GM12878 (cell line): Measurements from ENCODE around the gene LIN37. TPM values are rescaled to one million over a fixed set of nuclear protein-coding genes. Genes with fewer than 3 reads are reported as not detected.

Source experiments
- ASH2L ChIP-seq: fragments of 300-600, 200-600 bp; sonication (generic); IDR thresholded peaks from 2 replicates; pipeline ENCODE4 v1.6.1; 2017; ENCODE audit warnings: low read depth, mild to moderate bottlenecking, borderline replicate concordance
- BMI1 ChIP-seq: fragments of 450-650 bp; IDR thresholded peaks from 2 replicates; pipeline ENCODE4 v1.6.1; 2016; ENCODE audit warnings: mild to moderate bottlenecking, moderate library complexity, borderline replicate concordance
- CHD1 ChIP-seq: IDR thresholded peaks from 2 replicates; pipeline ENCODE4 v1.6.1; 2012; ENCODE audit warnings: low read depth, low read length, improper control_type of control experiment
- CHD2 ChIP-seq: IDR thresholded peaks from 2 replicates; pipeline ENCODE4 v1.6.1; 2011; ENCODE audit warnings: low read depth, low read length, improper control_type of control experiment, borderline replicate concordance
- CREM ChIP-seq: IDR thresholded peaks from 2 replicates; pipeline ENCODE4 v1.6.1; 2014; ENCODE audit warnings: antibody characterized with exemption, low read depth
- EP300 ChIP-seq, 2 experiments: fragments of 150-350 bp in 1 of 2; IDR thresholded peaks; 2 replicates each; pipeline ENCODE4 v1.6.1; 2011 to 2012; ENCODE audit warnings: low read depth in 2 of 2, low read length in 2 of 2, borderline replicate concordance in 1 of 2, improper control_type of control experiment in 1 of 2, inconsistent platforms in 1 of 2; ENCODE audit not compliant: control insufficient read depth in 1 of 2
- HDAC6 ChIP-seq: fragments of 200-600 bp; sonication (generic); IDR thresholded peaks from one replicate; pipeline ENCODE4 v1.8.0; 2017; ENCODE audit warnings: antibody characterized with exemption; ENCODE audit not compliant: unreplicated experiment
- IKZF2 ChIP-seq, 2 experiments: fragments of 450-650 bp; IDR thresholded peaks; 2 replicates each; pipeline ENCODE4 v1.6.1; 2017; ENCODE audit warnings: mild to moderate bottlenecking in 2 of 2, moderate library complexity in 2 of 2
- KAT2A ChIP-seq: conservative IDR thresholded peaks from 2 replicates; pipeline ENCODE4 v1.6.1; 2011; ENCODE audit warnings: low read depth, low read length; ENCODE audit not compliant: control insufficient read depth
- NFIC ChIP-seq: IDR thresholded peaks from 2 replicates; pipeline ENCODE4 v1.6.1; 2012; ENCODE audit warnings: low read depth, mild to moderate bottlenecking, inconsistent platforms, low read length, moderate library complexity
- PML ChIP-seq: IDR thresholded peaks from 2 replicates; pipeline ENCODE4 v1.6.1; 2012; ENCODE audit warnings: low read length, inconsistent platforms
- RAD21 ChIP-seq: IDR thresholded peaks from 2 replicates; pipeline ENCODE4 v1.6.1; 2011; ENCODE audit warnings: mild to moderate bottlenecking, low read depth, low read length, moderate library complexity; ENCODE audit not compliant: insufficient read depth
- TARDBP ChIP-seq: IDR thresholded peaks from 2 replicates; pipeline ENCODE4 v1.6.1; 2016; ENCODE audit warnings: borderline replicate concordance
- ZBTB40 ChIP-seq: fragments of 450-650 bp; IDR thresholded peaks from 2 replicates; pipeline ENCODE4 v1.6.1; 2016; ENCODE audit warnings: mild to moderate bottlenecking, moderate library complexity, borderline replicate concordance
- ZNF687 ChIP-seq: fragments of 450-650 bp; IDR thresholded peaks from 2 replicates; pipeline ENCODE4 v1.6.1; 2017; ENCODE audit warnings: mild to moderate bottlenecking, moderate library complexity
- polyA plus RNA-seq, 11 experiments: library from polyadenylated mRNA; depleted of rRNA in 4 of 11; unstranded in 6 of 11; stranded (reverse) in 5 of 11; fragments of >200 nt; fragmentation: Nextera tagmentation in 4 of 11; fragmentation: Illumina TruSeq in 1 of 11; extraction: Ambion mirVana in 4 of 11; extraction: Trizol in 1 of 11; gene quantifications; 1 replicate in 1 of 11; 2 replicates in 10 of 11; pipeline versions ENCODE4 v1.2.1 to v1.2.3, GENCODE V29; 2011 to 2016; ENCODE audit warnings: inconsistent platforms in 2 of 11, missing spikeins in 2 of 11, low read depth in 1 of 11
- total RNA-seq, 4 experiments: library from RNA; depleted of rRNA in 3 of 4; stranded (reverse); fragments of >200 nt in 3 of 4; fragmentation: Illumina TruSeq in 1 of 4; extraction: Trizol in 1 of 4; gene quantifications; 2 replicates each; pipeline versions ENCODE4 v1.2.1 to v1.2.3, GENCODE V29; 2013 to 2021
- TF ChIP-seq, protein P1 (sequence below): fragments of 450-650 bp; IDR thresholded peaks from 2 replicates; pipeline ENCODE4 v1.6.1; 2017; ENCODE audit warnings: mild to moderate bottlenecking
- TF ChIP-seq, protein P2 (sequence below): IDR thresholded peaks from 2 replicates; pipeline ENCODE4 v1.6.1; 2011; ENCODE audit warnings: low read depth, mild to moderate bottlenecking, low read length, moderate library complexity, borderline replicate concordance; ENCODE audit errors: extremely low read depth

Gene LIN37
- total and polyA plus RNA-seq, 10 of the 15 experiments (the other 5 are each of a cell fraction or from before 2014, with no cell fraction given) = 0.69 to 11.9 (median 7.6) TPM

GRCh38 chr19:35748106-35749020 lies at the start of gene LIN37 (continued):
- peak; percentile 93 for TF ChIP-seq ZBTB40
- peak; percentile 31; the same call in 1 of the 2 replicates for TF ChIP-seq ZNF687
- TF ChIP-seq IKZF2 (IDR thresholded peaks at IDR 0.05) = no peak
- TF ChIP-seq, protein P1, sequence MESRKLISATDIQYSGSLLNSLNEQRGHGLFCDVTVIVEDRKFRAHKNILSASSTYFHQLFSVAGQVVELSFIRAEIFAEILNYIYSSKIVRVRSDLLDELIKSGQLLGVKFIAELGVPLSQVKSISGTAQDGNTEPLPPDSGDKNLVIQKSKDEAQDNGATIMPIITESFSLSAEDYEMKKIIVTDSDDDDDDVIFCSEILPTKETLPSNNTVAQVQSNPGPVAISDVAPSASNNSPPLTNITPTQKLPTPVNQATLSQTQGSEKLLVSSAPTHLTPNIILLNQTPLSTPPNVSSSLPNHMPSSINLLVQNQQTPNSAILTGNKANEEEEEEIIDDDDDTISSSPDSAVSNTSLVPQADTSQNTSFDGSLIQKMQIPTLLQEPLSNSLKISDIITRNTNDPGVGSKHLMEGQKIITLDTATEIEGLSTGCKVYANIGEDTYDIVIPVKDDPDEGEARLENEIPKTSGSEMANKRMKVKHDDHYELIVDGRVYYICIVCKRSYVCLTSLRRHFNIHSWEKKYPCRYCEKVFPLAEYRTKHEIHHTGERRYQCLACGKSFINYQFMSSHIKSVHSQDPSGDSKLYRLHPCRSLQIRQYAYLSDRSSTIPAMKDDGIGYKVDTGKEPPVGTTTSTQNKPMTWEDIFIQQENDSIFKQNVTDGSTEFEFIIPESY = no peak
- TF ChIP-seq TARDBP = peak; percentile 6; the same call in 1 of the 2 replicates
- TF ChIP-seq CHD2 = peak; percentile 98
- TF ChIP-seq CHD1 = no peak
- no peak for TF ChIP-seq HDAC6
- no peak for TF ChIP-seq BMI1
- no peak for TF ChIP-seq EP300 (IDR thresholded peaks at IDR 0.05; ENCODE audit: borderline replicate concordance in 1 of 2, control insufficient read depth in 1 of 2, low read depth in 2 of 2, low read length in 2 of 2)
- TF ChIP-seq KAT2A = no peak
- TF ChIP-seq CREM = peak; percentile 94
- TF ChIP-seq NFIC = no peak
- TF ChIP-seq ASH2L = no peak
- no peak for TF ChIP-seq PML
- TF ChIP-seq RAD21 = no peak
- TF ChIP-seq, protein P2, sequence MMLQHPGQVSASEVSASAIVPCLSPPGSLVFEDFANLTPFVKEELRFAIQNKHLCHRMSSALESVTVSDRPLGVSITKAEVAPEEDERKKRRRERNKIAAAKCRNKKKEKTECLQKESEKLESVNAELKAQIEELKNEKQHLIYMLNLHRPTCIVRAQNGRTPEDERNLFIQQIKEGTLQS = peak; percentile 41; the same call in 1 of the 2 replicates
